G401 (cell line): ENCODE data around the gene P3H4. TPM values are rescaled to one million over a fixed set of nuclear protein-coding genes. Genes with fewer than 3 reads are reported as not detected.
A peak's percentile ranks its signal among the peaks of the same experiment; 100 is the strongest.
"Not testable (repeated sequence)": the region's sequence is repeated elsewhere in the genome, so short reads cannot be mapped to it uniquely, and the experiment has no call there.

ENCODE experiments used
- DNase-seq: peaks from one replicate; pipeline ENCODE4 v3.0.0-alpha.2; 2015; ENCODE audit warnings: low spot score
- in situ Hi-C: cut with HindIII; loops from 2 replicates; pipeline ENCODE4 v1.10.0; 2016; ENCODE audit warnings: low sequenced_read_pairs, mixed read lengths
- total RNA-seq: library from RNA; depleted of rRNA; stranded (reverse); fragments of >200 nt; shearing (Covaris generic); gene quantifications from 2 replicates; pipeline ENCODE4 v1.2.3, GENCODE V29; 2014

Gene P3H4
- total RNA-seq, 1 experiment from 2014 or later = 40.4 TPM

- in situ Hi-C loops = no loop called here
- no peak for DNase-seq
Measured at GRCh38 chr17:41797377-41797776, 14.4 kb downstream of the P3H4 start.

DNA sequence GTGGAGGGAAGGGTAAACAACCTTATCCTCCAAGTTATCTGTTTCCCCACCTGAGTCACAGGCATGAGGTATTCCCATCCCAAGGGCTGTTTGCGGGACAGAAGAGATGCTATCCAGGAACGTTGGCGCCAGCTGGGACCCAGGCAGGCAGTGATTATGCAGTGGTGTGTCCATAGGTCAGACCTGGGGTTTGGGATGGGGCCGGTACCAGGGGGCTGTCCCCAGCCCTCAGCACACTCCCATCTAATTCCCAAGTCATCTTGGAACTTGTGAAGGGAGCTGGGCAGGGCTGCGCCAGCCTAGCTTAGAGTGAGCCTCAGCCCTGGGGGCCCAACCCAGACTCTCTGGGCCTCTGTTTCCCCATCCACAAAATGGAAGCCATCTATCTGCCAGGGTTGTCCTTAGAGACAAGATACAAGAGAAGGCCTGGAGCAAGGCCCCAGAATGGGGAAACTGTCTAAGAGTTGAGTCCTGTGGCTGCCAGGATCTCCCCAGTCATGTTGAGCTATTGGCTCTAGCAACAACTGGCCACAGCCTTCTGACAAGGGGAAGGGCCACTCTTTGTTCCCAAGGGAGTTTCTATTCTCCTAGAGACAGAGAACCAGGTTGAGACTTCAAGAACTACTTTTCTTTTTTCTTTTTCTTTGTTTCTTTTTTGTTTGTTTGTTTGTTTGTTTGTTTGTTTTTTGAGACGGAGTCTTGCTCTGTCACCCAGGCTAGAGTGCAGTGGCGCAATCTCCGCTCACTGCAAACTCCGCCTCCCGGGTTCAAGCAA, 15.4 kb downstream of the P3H4 start:
- no peak for DNase-seq
- in situ Hi-C loops = no loop called here

DNA sequence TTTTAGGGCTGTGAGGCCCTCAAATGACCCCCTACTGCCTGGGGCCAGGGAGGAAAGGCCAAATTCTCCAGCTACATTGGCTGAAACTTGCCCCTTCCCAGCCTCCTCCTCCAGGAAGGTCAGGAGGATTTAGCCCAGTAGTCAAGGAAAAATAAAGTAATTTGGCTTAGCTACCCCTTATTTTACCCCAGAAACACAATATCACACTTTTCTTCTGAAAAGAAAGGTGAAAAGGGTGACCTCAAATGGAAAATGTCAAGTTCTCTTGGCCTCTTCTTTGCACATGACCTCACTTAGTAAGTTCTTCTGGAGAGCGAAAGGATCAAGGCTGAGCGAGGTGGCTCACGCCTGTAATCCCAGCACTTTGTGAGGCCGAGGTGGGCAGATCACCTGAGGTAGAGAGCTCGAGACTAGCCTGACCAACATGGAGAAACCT, 17.2 kb downstream of the P3H4 start:
- no peak for DNase-seq
- in situ Hi-C loops = no loop called here

GRCh38 chr17:41793784-41794539, 17.8 kb downstream of the P3H4 start:
- DNase-seq = no peak
- in situ Hi-C loops = no loop called here

DNA sequence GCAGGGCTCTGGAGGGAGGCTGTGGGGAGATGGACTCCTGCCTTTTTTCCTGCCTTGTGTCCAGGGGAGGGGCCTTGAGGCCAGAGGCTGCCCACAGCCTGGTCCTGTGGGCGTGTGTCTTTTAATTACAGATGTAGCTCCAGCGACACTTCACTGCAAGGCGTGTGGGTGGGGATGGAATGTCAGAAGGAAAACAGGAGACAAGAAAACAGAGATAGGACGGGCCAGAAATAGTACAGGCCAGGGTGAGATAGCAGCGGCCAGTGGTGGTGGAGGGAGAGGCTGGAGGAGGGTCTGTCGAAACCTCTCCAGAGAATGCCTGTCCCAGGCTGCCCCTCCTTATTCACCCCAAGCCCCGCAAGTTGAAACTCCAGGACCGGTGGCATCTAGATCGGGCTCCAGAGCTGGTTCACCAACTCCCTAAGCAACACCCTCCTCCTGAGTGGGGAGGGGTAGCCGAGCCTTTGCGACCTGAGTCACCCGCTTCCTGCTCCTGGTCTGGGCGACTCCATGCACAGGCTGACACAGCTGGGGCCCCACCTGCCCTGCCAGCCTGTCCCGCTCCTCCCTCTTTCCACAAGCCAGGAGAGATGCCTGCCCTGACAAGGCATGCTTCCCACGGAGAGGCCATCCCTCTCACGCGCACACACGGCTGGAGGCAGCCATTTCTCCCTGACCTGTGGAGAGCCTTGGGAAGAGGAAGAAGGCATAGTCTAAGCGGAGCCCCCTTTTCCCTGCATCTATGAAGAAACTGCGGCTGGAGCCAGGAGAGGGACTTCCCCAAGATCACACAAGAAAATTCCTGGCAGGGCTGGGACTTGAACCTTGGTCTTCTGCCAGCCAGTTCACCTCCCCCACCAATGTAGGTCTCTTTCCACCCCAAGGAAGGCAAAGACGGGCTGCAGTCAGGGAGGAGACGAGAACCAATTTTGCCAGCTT, 18.6 kb downstream of the P3H4 start:
- in situ Hi-C loops = no loop called here
- DNase-seq = no peak

GRCh38 chr17:41787021-41787418, 24.7 kb downstream of the P3H4 start:
- DNase-seq = no peak
- in situ Hi-C loops = no loop called here

DNA sequence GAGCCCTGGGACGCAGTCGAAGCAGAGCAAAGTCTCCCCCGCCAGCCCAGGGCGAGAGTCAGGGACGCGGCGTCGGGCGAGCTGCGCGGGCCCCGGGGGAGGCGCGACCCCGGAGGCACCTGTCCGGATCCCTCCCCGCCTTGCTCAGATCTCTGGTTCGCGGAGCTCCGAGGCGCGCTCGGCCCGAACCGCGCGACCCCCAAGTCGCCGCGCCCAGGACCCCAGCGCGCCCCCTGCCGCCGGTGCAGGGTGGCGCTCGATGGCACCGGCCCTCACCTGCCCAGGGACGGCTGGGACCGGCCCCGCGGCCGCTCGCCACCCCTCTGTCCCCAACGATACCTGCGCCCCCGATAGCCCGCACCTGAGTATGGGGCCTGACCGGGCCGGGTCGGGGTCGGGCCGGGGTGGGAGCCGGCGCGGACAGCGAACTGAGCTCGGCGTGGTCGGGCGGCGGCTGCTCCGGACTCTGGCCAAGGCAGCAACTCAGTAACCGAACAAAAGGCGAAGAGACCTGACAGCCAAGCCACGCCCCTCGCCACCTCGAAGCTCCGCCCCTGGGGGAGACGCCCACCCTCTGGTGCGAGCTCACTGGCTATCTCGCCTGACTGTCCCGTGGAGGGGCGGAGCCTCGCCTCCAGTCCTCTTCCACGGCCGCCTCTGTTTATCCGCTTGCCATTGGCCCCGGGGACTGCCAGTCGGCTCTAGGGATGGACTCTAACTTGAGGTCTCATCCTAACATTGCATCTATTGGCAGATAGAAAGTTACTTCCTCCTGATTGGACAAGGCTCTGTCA, 25.3 kb downstream of the P3H4 start, which contains the start of gene JUP:
Gene JUP, minus strand, starts transcription at position 485 of the 794 bp plus-strand sequence. CDS start 14,857 bp downstream, outside the sequence.
- peak; percentile 100 for DNase-seq
- in situ Hi-C loops = no loop called here

DNA sequence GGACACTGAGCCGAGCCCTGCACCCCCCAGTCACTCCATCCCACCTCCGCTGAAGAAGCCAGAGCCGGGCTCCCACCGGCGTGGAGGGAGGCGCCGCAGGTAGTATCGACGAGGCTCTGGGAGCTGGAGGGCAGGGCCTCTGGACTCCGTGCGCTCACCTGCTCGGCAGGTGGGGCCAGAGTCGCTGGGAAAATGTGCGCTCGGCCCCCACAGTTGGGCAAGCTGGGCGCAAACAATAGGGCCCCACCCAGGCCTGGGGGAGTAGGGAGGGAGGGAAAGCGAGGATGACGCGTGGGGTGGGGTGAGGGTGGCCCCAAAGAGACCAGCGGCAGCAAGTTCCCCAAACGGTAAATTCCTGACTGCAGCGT, 25.9 kb downstream of the P3H4 start:
- in situ Hi-C loops = no loop called here
- DNase-seq = peak; percentile 14

DNA sequence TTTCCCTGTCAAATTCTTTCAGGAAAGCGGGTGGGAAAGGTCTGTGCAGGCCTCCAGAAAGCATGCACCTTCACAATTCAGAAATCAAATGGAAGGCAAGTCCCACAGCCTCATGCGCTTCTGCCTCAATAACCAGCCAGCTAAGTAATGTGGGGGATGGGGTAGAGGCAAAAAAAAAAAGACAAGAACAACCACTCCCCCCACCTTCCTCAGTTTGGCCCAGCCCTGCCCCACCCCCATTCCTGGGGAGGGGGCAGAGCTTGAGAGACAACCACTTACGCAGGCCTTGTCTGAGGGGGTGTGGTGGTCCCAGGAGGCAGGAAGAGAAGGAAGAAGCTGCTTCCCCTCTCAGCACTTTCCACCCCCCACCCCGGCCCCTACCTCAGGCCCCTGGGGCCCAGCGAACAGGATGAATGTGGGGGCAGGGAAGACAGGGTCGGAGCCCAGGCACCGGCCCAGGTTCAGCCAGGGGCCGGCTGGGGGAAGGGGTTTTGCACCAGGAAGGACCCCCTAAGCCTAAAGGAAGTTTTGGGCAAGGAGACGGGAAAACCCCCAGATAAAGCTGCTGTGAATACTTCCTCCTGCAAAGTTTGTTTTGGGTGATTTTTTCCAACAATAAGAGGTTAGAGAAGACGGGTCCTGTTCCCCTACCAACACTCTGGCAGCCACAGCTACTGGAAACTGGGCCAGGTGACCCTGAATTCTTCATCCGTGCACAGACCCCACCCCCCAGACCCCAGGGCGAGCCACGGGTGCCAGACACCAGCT, 26.5 kb downstream of the P3H4 start:
- in situ Hi-C loops = no loop called here
- DNase-seq = peak; percentile 49

- in situ Hi-C loops = no loop called here
- DNase-seq = peak; percentile 43
Measured at GRCh38 chr17:41784207-41784744, 27.5 kb downstream of the P3H4 start.

DNA sequence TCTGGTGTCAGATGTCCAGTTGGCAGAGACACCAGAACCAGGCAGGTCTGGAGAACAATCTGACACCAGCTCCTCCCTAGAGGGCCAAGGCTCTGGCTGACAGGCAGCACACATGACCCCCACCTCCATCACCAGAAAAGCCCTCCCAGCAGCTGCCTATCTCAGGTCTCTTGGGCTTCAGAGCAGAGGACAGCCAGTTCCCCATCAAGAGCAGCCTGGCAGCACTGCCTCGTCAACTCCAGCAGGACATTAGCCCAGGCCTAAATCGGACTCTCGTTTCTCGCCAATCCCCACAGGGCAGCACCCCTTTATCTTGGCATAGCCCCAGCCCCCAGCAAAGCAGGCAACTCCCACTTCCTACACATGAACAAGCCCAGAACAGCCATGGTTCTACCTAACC, 29.6 kb downstream of the P3H4 start:
- in situ Hi-C loops = no loop called here
- DNase-seq = peak; percentile 58

GRCh38 chr17:41781404-41782110, 30.2 kb downstream of the P3H4 start:
- DNase-seq = no peak
- in situ Hi-C loops = no loop called here

GRCh38 chr17:41779954-41780353, 31.8 kb downstream of the P3H4 start:
- in situ Hi-C loops = no loop called here
- DNase-seq = no peak

DNA sequence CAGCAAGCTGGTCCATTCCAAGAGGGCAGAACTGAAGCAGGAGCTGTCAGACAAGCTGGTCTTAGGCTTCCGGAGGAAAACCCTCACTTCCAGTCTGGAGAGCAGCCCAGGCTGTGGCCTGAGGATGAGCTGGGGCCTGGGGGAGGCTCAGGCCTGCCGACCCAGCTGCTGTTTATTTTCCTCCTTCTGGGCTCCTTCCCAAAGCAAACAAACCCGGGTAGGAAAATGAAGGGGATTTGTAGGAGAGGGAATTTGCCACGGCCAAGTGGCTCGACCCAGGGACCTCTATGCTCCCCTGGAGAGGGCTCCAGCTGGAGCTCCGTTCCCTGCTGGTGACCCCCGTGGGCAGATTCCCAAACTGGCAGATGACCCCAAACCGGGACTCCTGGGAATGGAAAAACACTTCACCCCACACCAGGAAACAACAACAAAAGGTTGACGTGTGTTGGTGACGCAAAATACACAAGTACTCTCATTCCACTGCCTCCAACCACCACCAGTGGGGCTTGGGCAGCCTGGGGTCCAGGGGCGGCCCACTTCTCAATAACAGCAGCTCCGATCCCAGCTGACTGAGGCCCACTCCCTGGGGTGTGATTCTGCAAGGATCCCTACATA, 34.1 kb downstream of the P3H4 start:
- DNase-seq = peak; percentile 86
- in situ Hi-C loops = no loop called here

GRCh38 chr17:41777157-41777573, 34.6 kb downstream of the P3H4 start:
- in situ Hi-C loops = no loop called here
- DNase-seq = no peak

DNA sequence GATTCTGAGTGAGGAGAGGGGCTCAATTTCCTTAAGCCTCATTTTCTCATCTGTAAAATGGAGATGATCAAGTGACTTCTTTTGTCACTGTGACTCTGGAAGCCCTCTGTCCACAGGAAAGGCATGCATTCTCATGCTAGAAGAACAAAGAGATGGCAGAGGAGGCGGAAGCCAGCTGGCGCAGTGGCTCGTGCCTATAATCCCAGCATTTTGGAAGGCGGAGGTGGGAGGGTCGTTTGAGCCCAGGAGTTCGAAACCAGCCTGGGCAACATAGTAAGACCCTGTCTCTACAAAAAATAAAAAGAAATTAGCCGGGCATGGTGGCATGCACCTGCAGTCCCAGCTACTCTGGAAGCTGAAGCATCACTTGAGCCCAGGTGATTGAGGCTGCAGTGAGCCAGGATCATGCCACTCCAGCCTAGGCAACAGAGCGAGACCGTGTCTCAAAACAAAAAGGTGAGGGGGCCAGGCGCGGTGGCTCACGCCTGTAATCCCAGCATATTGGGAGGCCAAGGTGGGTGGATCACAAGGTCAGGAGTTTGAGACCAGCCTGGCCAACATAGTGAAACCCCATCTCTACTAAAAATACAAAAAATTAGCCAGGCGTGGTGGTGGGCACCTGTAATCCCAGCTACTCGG, 35.4 kb downstream of the P3H4 start:
- in situ Hi-C loops, DNase-seq: not testable (repeated sequence)
